H9 (cell line): Measurements from ENCODE around the gene EGFL6. TPM values are rescaled to one million over a fixed set of nuclear protein-coding genes. Genes with fewer than 3 reads are reported as not detected.
"Not testable (repeated sequence)": the region's sequence is repeated elsewhere in the genome, so short reads cannot be mapped to it uniquely, and the experiment has no call there.

Source experiments
- DNase-seq: peaks from one replicate; pipeline ENCODE4 v3.0.0-alpha.2; 2017
- H2AFZ ChIP-seq: one replicate; pipeline ENCODE4 v1.6.1; 2013; ENCODE audit warnings: mild to moderate bottlenecking, low read length, control low read depth, moderate library complexity
- H2AK5ac ChIP-seq: 2 replicates; pipeline ENCODE4 v1.6.1; 2013; ENCODE audit warnings: low read length, control low read depth, mixed read lengths; ENCODE audit not compliant: insufficient read length
- H2BK120ac ChIP-seq: one replicate; pipeline ENCODE4 v1.6.1; 2013; ENCODE audit warnings: low read depth, mild to moderate bottlenecking, low read length, control low read depth, inconsistent platforms; ENCODE audit not compliant: poor library complexity, severe bottlenecking
- H2BK12ac ChIP-seq: 2 replicates; pipeline ENCODE4 v1.6.1; 2013; ENCODE audit warnings: low read length, control low read depth, mixed read lengths, low read depth; ENCODE audit not compliant: insufficient read length
- H2BK15ac ChIP-seq: 2 replicates; pipeline ENCODE4 v1.6.1; 2013; ENCODE audit warnings: low read depth, low read length, control low read depth
- H2BK20ac ChIP-seq: one replicate; pipeline ENCODE4 v1.6.1; 2013; ENCODE audit warnings: low read depth, mild to moderate bottlenecking, low read length, control low read depth, inconsistent platforms; ENCODE audit not compliant: poor library complexity, severe bottlenecking
- H2BK5ac ChIP-seq: 2 replicates; pipeline ENCODE4 v1.6.1; 2013; ENCODE audit warnings: low read length, control low read depth, mixed read lengths; ENCODE audit not compliant: insufficient read length
- H3K14ac ChIP-seq: 2 replicates; pipeline ENCODE4 v1.6.1; 2013; ENCODE audit warnings: low read length, control low read depth; ENCODE audit not compliant: insufficient read depth
- H3K18ac ChIP-seq: 2 replicates; pipeline ENCODE4 v1.6.1; 2013; ENCODE audit warnings: low read depth, mild to moderate bottlenecking, mixed read lengths, low read length, control low read depth; ENCODE audit not compliant: insufficient read length
- H3K23ac ChIP-seq: 2 replicates; pipeline ENCODE4 v1.6.1; 2013; ENCODE audit warnings: low read length, control low read depth, mixed read lengths, low read depth; ENCODE audit not compliant: insufficient read length
- H3K23me2 ChIP-seq: 2 replicates; pipeline ENCODE4 v1.6.1; 2013; ENCODE audit warnings: low read depth, mild to moderate bottlenecking, mixed read lengths, low read length, control low read depth; ENCODE audit not compliant: insufficient read length, poor library complexity, severe bottlenecking
- H3K27ac ChIP-seq: 2 replicates; pipeline ENCODE4 v1.5.1; 2013; ENCODE audit warnings: low read length, control low read depth, mixed read lengths, low read depth; ENCODE audit not compliant: insufficient read length
- H3K27me3 ChIP-seq: 2 replicates; pipeline ENCODE4 v1.6.1; 2013; ENCODE audit warnings: low read length, control low read depth, inconsistent platforms; ENCODE audit not compliant: insufficient read depth
- H3K4ac ChIP-seq: 2 replicates; pipeline ENCODE4 v1.6.1; 2013; ENCODE audit warnings: low read depth, mild to moderate bottlenecking, control low read depth, inconsistent platforms, low read length, moderate library complexity
- H3K4me1 ChIP-seq: 2 replicates; pipeline ENCODE4 v1.6.1; 2013; ENCODE audit warnings: low read length, control low read depth, inconsistent platforms; ENCODE audit not compliant: insufficient read depth
- H3K4me2 ChIP-seq: 2 replicates; pipeline ENCODE4 v1.6.1; 2013; ENCODE audit warnings: low read length, control low read depth, mixed read lengths; ENCODE audit not compliant: insufficient read length, insufficient read depth
- H3K56ac ChIP-seq: 2 replicates; pipeline ENCODE4 v1.6.1; 2013; ENCODE audit warnings: low read depth, mild to moderate bottlenecking, mixed read lengths, low read length, control low read depth; ENCODE audit not compliant: insufficient read length
- H3K79me1 ChIP-seq: 2 replicates; pipeline ENCODE4 v1.6.1; 2013; ENCODE audit warnings: low read depth, mild to moderate bottlenecking, moderate library complexity, low read length, control low read depth, inconsistent platforms; ENCODE audit not compliant: insufficient read depth, poor library complexity, severe bottlenecking
- H3K79me2 ChIP-seq: 2 replicates; pipeline ENCODE4 v1.6.1; 2013; ENCODE audit warnings: low read length, control low read depth, inconsistent platforms; ENCODE audit not compliant: insufficient read depth
- H3K9ac ChIP-seq: 2 replicates; pipeline ENCODE4 v1.6.1; 2013; ENCODE audit warnings: low read length, control low read depth, mixed read lengths; ENCODE audit not compliant: insufficient read length; ENCODE audit errors: extremely low read depth
- H3K9me3 ChIP-seq: one replicate; pipeline ENCODE4 v1.6.1; 2013; ENCODE audit warnings: low read depth, low read length, inconsistent platforms; ENCODE audit not compliant: control insufficient read depth
- H3T11ph ChIP-seq: one replicate; pipeline ENCODE4 v1.6.1; 2013; ENCODE audit warnings: mild to moderate bottlenecking, low read length, control low read depth, inconsistent platforms
- H4K20me1 ChIP-seq: one replicate; pipeline ENCODE4 v1.6.1; 2013; ENCODE audit not compliant: control insufficient read depth, insufficient read length, insufficient read depth
- H4K5ac ChIP-seq: 2 replicates; pipeline ENCODE4 v1.6.1; 2013; ENCODE audit warnings: low read depth, mild to moderate bottlenecking, mixed read lengths, low read length, control low read depth; ENCODE audit not compliant: insufficient read length
- H4K8ac ChIP-seq: replicated peaks from 2 replicates; pipeline ENCODE4 v1.6.1; 2013; ENCODE audit warnings: low read length, control low read depth, mixed read lengths, low read depth; ENCODE audit not compliant: insufficient read length
- H4K91ac ChIP-seq: 2 replicates; pipeline ENCODE4 v1.6.1; 2013; ENCODE audit warnings: low read depth, mild to moderate bottlenecking, moderate library complexity, mixed read lengths, low read length, control low read depth; ENCODE audit not compliant: insufficient read length
- H3K27ac Mint-ChIP-seq, 3 experiments: 2 replicates in 2 of 3; 3 replicates in 1 of 3; pipeline ENCODE4 v1.8.0; 2020 to 2021; ENCODE audit warnings: mixed read lengths in 3 of 3, mild to moderate bottlenecking in 1 of 3, moderate library complexity in 1 of 3
- H3K27me3 Mint-ChIP-seq: 2 replicates; pipeline ENCODE4 v1.8.0; 2021; ENCODE audit warnings: low read depth, mild to moderate bottlenecking, moderate library complexity, mixed read lengths
- H3K36me3 Mint-ChIP-seq, 3 experiments: 2 replicates in 2 of 3; 3 replicates in 1 of 3; pipeline ENCODE4 v1.8.0; 2020 to 2021; ENCODE audit warnings: low read depth in 3 of 3, mixed read lengths in 3 of 3; ENCODE audit not compliant: insufficient read depth in 1 of 3
- H3K4me1 Mint-ChIP-seq, 2 experiments: 2 replicates each; pipeline ENCODE4 v1.8.0; 2020; ENCODE audit warnings: mixed read lengths in 2 of 2
- H3K4me3 Mint-ChIP-seq, 2 experiments: 2 replicates in 1 of 2; 3 replicates in 1 of 2; pipeline ENCODE4 v1.8.0; 2020 to 2021; ENCODE audit warnings: mild to moderate bottlenecking in 2 of 2, mixed read lengths in 2 of 2, moderate library complexity in 1 of 2
- H3K9me3 Mint-ChIP-seq, 2 experiments: 2 replicates in 1 of 2; 3 replicates in 1 of 2; pipeline ENCODE4 v1.8.0; 2020; ENCODE audit warnings: mild to moderate bottlenecking in 2 of 2, mixed read lengths in 2 of 2, moderate library complexity in 1 of 2
- CTCF ChIP-seq: fragments of 200-600 bp; sonication (generic); conservative IDR thresholded peaks from 3 replicates; pipeline ENCODE4 v1.8.0; 2021; ENCODE audit warnings: antibody characterized with exemption, mild to moderate bottlenecking
- WGBS: extraction: QIAGEN DNeasy Blood & Tissue Kit; methylation state at CpG from one replicate; pipeline ENCODE4 v1.1.7; 2013; ENCODE audit warnings: missing lambda C conversion rate, low lambda C conversion rate, mixed read lengths; ENCODE audit not compliant: insufficient read length; ENCODE audit errors: extremely low coverage; 5-methylcytosine and 5-hydroxymethylcytosine counted together
- total RNA-seq: library from RNA; stranded (reverse); gene quantifications from 2 replicates; pipeline ENCODE4 v1.2.1, GENCODE V29; 2021

EGFL6 gene
- total RNA-seq, 1 experiment from 2014 or later, result 0.94 TPM

DNA sequence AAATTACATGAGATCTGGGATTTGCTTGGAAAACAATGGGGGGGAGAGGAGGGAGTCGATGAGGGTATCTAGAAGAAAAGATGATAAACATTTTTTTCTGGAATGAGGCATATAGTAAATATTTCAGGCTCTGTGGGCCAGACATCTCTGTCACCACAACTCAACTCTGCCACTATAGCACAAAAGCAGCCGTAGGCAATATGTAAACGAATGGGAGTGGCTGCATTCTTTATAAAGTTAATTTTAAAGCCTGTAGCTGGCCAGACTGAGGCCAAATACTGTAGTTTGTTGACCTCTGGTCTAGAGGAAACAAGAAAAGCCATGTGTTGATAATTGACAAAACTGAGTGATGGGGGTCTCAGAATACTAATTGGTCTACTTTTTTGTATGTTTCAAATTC, 69.4 kb downstream of the EGFL6 start:
- Histone ChIP-seq H3K27ac (no peak overlapping the region), H4K91ac (no peak overlapping the region), H4K5ac (no peak overlapping the region), H2BK5ac (no peak overlapping the region), H3K79me1 (no peaks in the 10 kb centered on the region), H3T11ph (no peak overlapping the region), H3K4me1 (no peaks in the 10 kb centered on the region), H2BK15ac (no peak overlapping the region), H3K9ac (no peak overlapping the region), H3K23ac (no peak overlapping the region), H3K56ac (no peak overlapping the region), H2AFZ (no peak overlapping the region), H3K4ac (no peak overlapping the region), H3K14ac (no peak overlapping the region), H3K27me3 (no peaks in the 10 kb centered on the region), H2AK5ac (no peak overlapping the region), H4K8ac (no peak overlapping the region), H4K20me1 (no peaks in the 10 kb centered on the region), H3K18ac (no peak overlapping the region), H3K4me2 (no peak overlapping the region), H3K9me3 (peaks cover 34% of the 10 kb centered on the region), H3K23me2 (no peaks in the 10 kb centered on the region), H3K79me2 (no peaks in the 10 kb centered on the region), H2BK120ac (no peak overlapping the region), H2BK12ac (no peak overlapping the region), H2BK20ac (no peak overlapping the region)
- Mint-ChIP-seq H3K9me3 (peaks cover 49% of the 10 kb centered on the region in 2 experiments), H3K4me3 (no peak overlapping the region), H3K27ac (no peak overlapping the region), H3K4me1 (peaks cover 0 to 4% of the 10 kb centered on the region in 2 experiments; a peak in 1 of 4 replicates), H3K36me3 (peaks cover 16 to 25% (median 24%) of the 10 kb centered on the region in 3 experiments), H3K27me3 (peaks cover 5% of the 10 kb centered on the region)
- no peak for DNase-seq
- no CpG with 5 or more reads among the region's 3 CpGs for WGBS
- TF ChIP-seq CTCF, result no peak

DNA sequence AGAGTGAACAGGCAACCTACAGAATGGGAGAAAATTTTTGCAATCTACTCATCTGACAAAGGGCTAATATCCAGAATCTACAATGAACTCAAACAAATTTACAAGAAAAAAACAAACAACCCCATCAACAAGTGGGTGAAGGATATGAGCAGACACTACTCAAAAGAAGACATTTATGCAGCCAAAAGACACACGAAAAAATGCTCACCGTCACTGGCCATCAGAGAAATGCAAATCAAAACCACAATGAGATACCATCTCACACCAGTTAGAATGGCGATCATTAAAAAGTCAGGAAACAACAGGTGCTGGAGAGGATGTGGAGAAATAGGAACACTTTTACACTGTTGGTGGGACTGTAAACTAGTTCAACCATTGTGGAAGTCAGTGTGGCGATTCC, 72.3 kb downstream of the EGFL6 start:
- H3K27me3 ChIP-seq, result not testable (repeated sequence)

More for the DNA sequence above, 72.3 kb downstream of the EGFL6 start:
- H3K27ac Mint-ChIP-seq, H3K27me3 Mint-ChIP-seq, H3K9ac ChIP-seq, H2AK5ac ChIP-seq, H3K56ac ChIP-seq, H3T11ph ChIP-seq, H2BK12ac ChIP-seq, H4K20me1 ChIP-seq, H4K91ac ChIP-seq, H3K18ac ChIP-seq, H3K4me1 ChIP-seq, H2BK5ac ChIP-seq, H4K8ac ChIP-seq, H2BK120ac ChIP-seq, H2AFZ ChIP-seq, H3K79me1 ChIP-seq, H3K23ac ChIP-seq, H3K4me1 Mint-ChIP-seq, H3K23me2 ChIP-seq, H3K4me3 Mint-ChIP-seq, H3K4me2 ChIP-seq, H4K5ac ChIP-seq, H3K27ac ChIP-seq, H3K14ac ChIP-seq, H3K4ac ChIP-seq, H2BK20ac ChIP-seq, H3K79me2 ChIP-seq, H2BK15ac ChIP-seq, DNase-seq: not testable (repeated sequence)
- H3K9me3 Mint-ChIP-seq, result peaks cover 44 to 47% of the 10 kb centered on the region in 2 experiments
- peaks cover 12% of the 10 kb centered on the region for H3K9me3 ChIP-seq
- peaks cover 10 to 13% (median 13%) of the 10 kb centered on the region in 3 experiments for H3K36me3 Mint-ChIP-seq
- WGBS, result no CpG with 5 or more reads among the region's 4 CpGs
